Caco-2 (cell line): ENCODE results near the gene PGAP1. TPM values are rescaled to one million over a fixed set of nuclear protein-coding genes. Genes with fewer than 3 reads are reported as not detected.

Source experiments
- BruUV-seq: library from RNA; stranded (reverse); fragments of 400-500 nt; replicated peaks from 2 replicates; lab custom pipeline; 2021; lab: Mats Ljungman, UMichigan
- CTCF ChIA-PET: fragments of 300-600 bp; sonication (Branson Sonifier 250); formaldehyde crosslinking; loops from one replicate; lab custom pipeline; 2022; ENCODE audit warnings: antibody characterized with exemption; lab: Charles Lee
- POLR2A ChIA-PET: fragments of 300-600 bp; sonication (Branson Sonifier 250); formaldehyde crosslinking; loops from one replicate; lab custom pipeline; 2022; ENCODE audit warnings: antibody characterized with exemption; lab: Charles Lee
- DNase-seq, 2 experiments: peaks; one replicate each; pipeline versions ENCODE4 v3.0.0 to v3.0.0-alpha.2; 2020 to 2022
- H3K27me3 ChIP-seq: replicated peaks from 2 replicates; pipeline ENCODE4 v1.6.0; 2011; ENCODE audit warnings: low read length; ENCODE audit not compliant: control insufficient read depth, insufficient read depth
- H3K36me3 ChIP-seq: 2 replicates; pipeline ENCODE4 v1.5.1; 2011; ENCODE audit warnings: low read length; ENCODE audit not compliant: control insufficient read depth, insufficient read depth
- H3K4me1 ChIP-seq: fragments of 250-450 bp; sonication (Bioruptor Pico); 2 replicates; pipeline ENCODE4 v1.5.1; 2020; ENCODE audit warnings: mild to moderate bottlenecking
- H3K4me3 ChIP-seq: 2 replicates; pipeline ENCODE4 v1.5.1; 2011; ENCODE audit warnings: low read depth, mild to moderate bottlenecking, control low read depth, low read length
- H3K9me3 ChIP-seq: fragments of 250-450 bp; sonication (Bioruptor Pico); 2 replicates; pipeline ENCODE4 v1.5.1; 2020; ENCODE audit warnings: mild to moderate bottlenecking, moderate library complexity
- H3K27ac Mint-ChIP-seq: one replicate; pipeline ENCODE4 v1.8.0; 2022; ENCODE audit warnings: mixed read lengths; ENCODE audit not compliant: unreplicated experiment
- H3K27me3 Mint-ChIP-seq: one replicate; pipeline ENCODE4 v1.8.0; 2022; ENCODE audit warnings: mixed read lengths; ENCODE audit not compliant: insufficient read depth, unreplicated experiment
- H3K36me3 Mint-ChIP-seq: one replicate; pipeline ENCODE4 v1.8.0; 2022; ENCODE audit warnings: mild to moderate bottlenecking, mixed read lengths; ENCODE audit not compliant: insufficient read depth, unreplicated experiment
- H3K4me1 Mint-ChIP-seq: one replicate; pipeline ENCODE4 v1.8.0; 2022; ENCODE audit warnings: low read depth, mixed read lengths; ENCODE audit not compliant: unreplicated experiment
- H3K4me3 Mint-ChIP-seq: one replicate; pipeline ENCODE4 v1.8.0; 2022; ENCODE audit warnings: mild to moderate bottlenecking, moderate library complexity, mixed read lengths; ENCODE audit not compliant: unreplicated experiment
- H3K9me3 Mint-ChIP-seq: one replicate; pipeline ENCODE4 v1.8.0; 2022; ENCODE audit warnings: mixed read lengths; ENCODE audit not compliant: unreplicated experiment
- CTCF ChIP-seq, 2 experiments: fragments of 200-600 bp in 1 of 2; IDR thresholded peaks; 1 replicate in 1 of 2; 2 replicates in 1 of 2; pipeline versions ENCODE4 v1.5.1 to v1.8.0; 2011 to 2022; ENCODE audit warnings: antibody characterized with exemption in 1 of 2, control low read depth in 1 of 2, inconsistent platforms in 1 of 2, low read depth in 1 of 2, low read length in 1 of 2, mild to moderate bottlenecking in 1 of 2, moderate library complexity in 1 of 2; ENCODE audit not compliant: insufficient read depth in 1 of 2, severe bottlenecking in 1 of 2, unreplicated experiment in 1 of 2
- intact Hi-C: fragments of 100-400 bp; cut with micrococcal nuclease; formaldehyde crosslinking; loops from one replicate; pipeline ENCODE4 v1.10.0; 2022; ENCODE audit not compliant: unreplicated experiment
- total RNA-seq: library from RNA; stranded (reverse); gene quantifications from 2 replicates; pipeline ENCODE4 v1.2.3, GENCODE V29; 2022

PGAP1 gene
- total RNA-seq, 1 experiment from 2014 or later = 6.4 TPM

- no peaks in the 10 kb centered on the region for H3K36me3 ChIP-seq
- no peak for TF ChIP-seq CTCF (IDR thresholded peaks at IDR 0.05; ENCODE audit: insufficient read depth in 1 of 2, low read depth in 1 of 2, low read length in 1 of 2, severe bottlenecking in 1 of 2, unreplicated experiment in 1 of 2)
- Mint-ChIP-seq H3K4me3 (no peak overlapping the region), H3K27me3 (peaks cover 8% of the 10 kb centered on the region), H3K9me3 (peaks cover 12% of the 10 kb centered on the region), H3K36me3 (no peaks in the 10 kb centered on the region), H3K4me1 (no peaks in the 10 kb centered on the region), H3K27ac (no peak overlapping the region)
- DNase-seq = no peak
- BruUV-seq = no TSS peak
- intact Hi-C loops = no loop called here
- H3K9me3 ChIP-seq = no peaks in the 10 kb centered on the region
- H3K4me1 ChIP-seq = no peaks in the 10 kb centered on the region
- CTCF ChIA-PET = no interaction called here
- POLR2A ChIA-PET = no interaction called here
- no peak overlapping the region for H3K4me3 ChIP-seq
- H3K27me3 ChIP-seq = no peaks in the 10 kb centered on the region
Observed at GRCh38 chr2:196821195-196821594, 105.3 kb downstream of the PGAP1 start.

GRCh38 chr2:196809260-196809659 lies 117.2 kb downstream of the PGAP1 start, which contains the start of gene C2orf66:
TSS of gene C2orf66 (minus strand) at chr2:196809355. CDS start at chr2:196809336, 19 bp downstream.
- Mint-ChIP-seq H3K9me3 (no peaks in the 10 kb centered on the region), H3K27ac (no peak within 1 kb of the TSS), H3K27me3 (peaks cover 19% of the 10 kb centered on the region), H3K4me1 (no peaks in the 10 kb centered on the region), H3K4me3 (no peak within 1 kb of the TSS), H3K36me3 (no peaks in the 10 kb centered on the region)
- ChIA-PET CTCF (no interaction called here), POLR2A (no interaction called here)
- no TSS peak for BruUV-seq
- no peak for TF ChIP-seq CTCF (IDR thresholded peaks at IDR 0.05; ENCODE audit: insufficient read depth in 1 of 2, low read depth in 1 of 2, low read length in 1 of 2, severe bottlenecking in 1 of 2, unreplicated experiment in 1 of 2)
- Histone ChIP-seq H3K4me1 (no peaks in the 10 kb centered on the region), H3K36me3 (no peaks in the 10 kb centered on the region), H3K9me3 (no peaks in the 10 kb centered on the region), H3K4me3 (no peak within 1 kb of the TSS), H3K27me3 (0 out of 2 replicates have a peak, but pooled peaks cover 1% of the 10 kb centered on the region)
- DNase-seq = no peak
- intact Hi-C loops = no loop called here

- H3K4me1 ChIP-seq = no peaks in the 10 kb centered on the region
- TF ChIP-seq CTCF (IDR thresholded peaks at IDR 0.05; ENCODE audit: insufficient read depth in 1 of 2, low read depth in 1 of 2, low read length in 1 of 2, severe bottlenecking in 1 of 2, unreplicated experiment in 1 of 2) = no peak
- intact Hi-C loops = no loop called here
- no peak overlapping the region for H3K27ac Mint-ChIP-seq
- H3K4me3 Mint-ChIP-seq = no peak overlapping the region
- DNase-seq = no peak
- H3K4me3 ChIP-seq = no peak overlapping the region
- 0 out of 2 replicates have a peak, but pooled peaks cover 1% of the 10 kb centered on the region for H3K27me3 ChIP-seq
- ChIA-PET POLR2A (interaction anchor here (1.1 kb wide), 1 partner anchor 9 kb away, joined by 6 read pairs; the partner anchor contains the start of gene GTF3C3), CTCF (no interaction called here)
- no peaks in the 10 kb centered on the region for H3K4me1 Mint-ChIP-seq
- no peaks in the 10 kb centered on the region for H3K36me3 ChIP-seq
- H3K27me3 Mint-ChIP-seq = peaks cover 19% of the 10 kb centered on the region
- BruUV-seq = no TSS peak
- no peaks in the 10 kb centered on the region for H3K9me3 Mint-ChIP-seq
- no peaks in the 10 kb centered on the region for H3K36me3 Mint-ChIP-seq
- H3K9me3 ChIP-seq = no peaks in the 10 kb centered on the region
Observed at GRCh38 chr2:196808083-196808665, 118.3 kb downstream of the PGAP1 start.
